ENCODE measurements around the gene LRRC27.

LRRC27 gene

DNA sequence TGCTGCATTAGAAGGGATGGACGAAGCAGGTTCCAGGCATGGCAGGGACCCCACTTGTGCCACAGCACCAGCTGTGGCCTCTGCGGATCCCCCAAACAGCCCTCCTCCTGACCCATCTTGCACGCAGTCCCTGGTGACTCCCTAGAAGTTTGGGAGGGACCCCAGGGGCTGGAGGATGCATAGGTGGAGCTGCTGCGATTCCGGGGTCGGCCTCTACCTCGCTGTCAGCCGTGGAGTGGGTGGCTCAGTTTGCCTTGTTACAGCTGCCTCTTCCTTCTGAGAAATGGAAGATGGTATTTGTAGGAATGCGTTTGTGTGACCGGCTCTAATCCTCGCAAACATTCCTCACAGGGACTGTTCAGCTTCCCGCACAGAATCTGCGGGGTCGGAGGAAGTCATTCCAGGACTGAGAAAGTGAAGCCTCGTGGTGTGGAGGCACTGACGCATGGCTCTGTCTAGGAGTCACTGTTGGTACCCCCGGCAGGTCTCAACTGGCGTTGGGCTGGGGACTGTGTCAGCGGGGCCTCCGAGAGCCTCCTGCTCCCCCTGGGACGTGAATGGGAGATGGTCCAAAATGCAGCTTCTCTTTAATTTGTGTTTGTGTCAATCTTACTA is 82.5 kb downstream of the LRRC27 start:
- DNase-seq (ENCODE audit: low read depth) = no peak

- no peak for DNase-seq (ENCODE audit: low read depth)
These were observed 83.3 kb downstream of the LRRC27 start for GRCh38 chr10:132415255-132415654.

DNA sequence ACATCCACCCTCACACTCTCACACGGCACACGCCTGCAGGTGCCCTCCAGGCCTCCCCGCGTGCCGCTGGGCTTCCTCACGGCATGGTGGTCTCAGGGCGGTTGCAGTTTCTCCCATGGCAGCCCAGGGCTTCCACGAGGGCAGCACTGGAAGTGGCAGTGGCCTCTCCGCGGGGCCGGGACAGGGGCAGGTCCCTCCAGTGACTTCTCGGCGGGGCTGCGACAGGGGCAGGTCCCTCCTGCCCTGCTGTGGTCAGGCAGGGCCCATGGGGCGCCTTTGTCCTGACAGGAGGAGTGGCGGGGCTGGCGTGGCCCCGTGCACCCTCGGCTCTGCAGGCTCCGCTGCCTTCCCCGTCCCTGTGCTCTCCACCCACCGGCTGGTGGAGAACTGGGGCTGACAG is 84.0 kb downstream of the LRRC27 start:
- DNase-seq (ENCODE audit: low read depth) = no peak

DNA sequence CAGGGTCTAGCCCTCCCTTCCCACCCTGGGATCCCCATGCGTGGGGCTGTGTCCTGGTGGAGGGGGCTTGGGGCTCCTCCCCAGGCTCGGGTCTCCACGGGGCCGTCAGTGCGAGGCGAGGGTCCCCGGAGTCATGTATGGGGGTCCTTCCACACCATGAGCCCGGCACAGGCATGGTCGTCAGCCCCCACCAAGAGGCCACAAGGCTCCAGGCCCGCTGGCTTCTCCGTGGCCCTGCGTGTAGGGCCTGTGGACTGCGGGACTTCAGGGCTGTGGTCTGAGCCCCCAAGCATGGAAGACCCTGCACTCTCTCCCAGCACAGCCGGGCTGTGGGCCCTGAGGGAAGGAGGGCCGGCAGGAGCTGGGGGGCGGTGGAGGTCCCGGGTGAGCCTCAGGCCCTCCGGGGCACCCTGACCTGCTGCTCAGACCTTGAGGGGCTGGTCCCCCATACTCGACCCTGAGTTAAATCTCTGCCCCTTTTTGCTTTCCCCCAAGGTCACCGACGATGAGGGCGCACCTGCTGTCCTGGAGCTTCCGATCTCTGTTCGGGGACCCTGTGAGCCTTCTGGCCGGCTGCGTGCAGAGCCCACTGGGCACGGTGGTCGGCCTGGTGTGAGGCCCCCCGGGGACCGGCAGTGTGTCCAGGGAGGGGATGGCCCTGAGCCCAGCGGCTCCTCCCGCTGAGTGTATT is 84.7 kb downstream of the LRRC27 start:
- no peak for DNase-seq (ENCODE audit: low read depth)

GRCh38 chr10:132417257-132417910 is 85.4 kb downstream of the LRRC27 start:
- no peak for DNase-seq (ENCODE audit: low read depth)

GRCh38 chr10:132417957-132418441 is 86.0 kb downstream of the LRRC27 start:
- DNase-seq (ENCODE audit: low read depth) = no peak

DNA sequence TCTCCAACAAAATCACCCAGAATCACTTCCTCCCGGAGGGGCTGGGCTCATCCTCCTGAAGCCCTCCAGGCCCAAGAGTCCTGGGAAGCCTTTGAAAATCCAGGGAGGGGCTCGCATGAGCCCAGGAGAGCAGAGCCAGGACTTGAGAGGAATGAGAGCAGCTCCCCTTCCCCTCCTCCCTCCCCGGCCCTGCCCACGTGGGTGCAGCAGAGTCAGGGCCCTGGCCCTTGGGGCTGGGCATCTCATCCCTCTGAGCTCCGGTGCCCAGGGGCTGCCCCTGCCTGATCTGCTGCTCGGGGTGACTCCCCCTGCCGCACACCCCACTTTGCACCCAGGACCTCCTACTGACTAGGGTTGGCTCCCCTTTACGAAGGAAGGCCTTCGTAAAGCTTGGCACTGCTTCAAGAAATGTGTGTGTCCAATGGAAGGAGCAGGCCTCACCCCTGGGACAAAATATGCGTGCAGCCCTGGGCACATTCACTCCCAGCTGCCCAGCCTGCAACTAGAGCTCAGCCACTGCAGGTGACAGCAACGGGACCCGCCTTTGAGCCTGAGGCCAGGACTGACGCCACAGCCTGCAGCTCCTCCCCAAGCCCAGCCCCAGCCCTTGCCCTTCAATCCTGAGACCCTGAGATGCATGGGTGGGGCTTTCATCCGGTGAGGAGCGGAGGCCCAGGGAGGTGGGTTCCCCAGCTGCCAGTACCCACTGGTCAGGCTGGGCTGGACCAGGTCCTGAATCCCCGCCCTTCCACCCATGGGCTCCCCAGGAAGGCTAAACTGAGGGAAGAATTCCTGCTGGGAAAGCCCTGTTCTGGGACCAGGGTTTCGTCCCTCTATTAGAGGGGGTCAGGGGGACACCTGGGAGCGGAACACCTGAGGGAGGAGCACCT is 86.8 kb downstream of the LRRC27 start:
- DNase-seq (ENCODE audit: low read depth) = no peak

DNA sequence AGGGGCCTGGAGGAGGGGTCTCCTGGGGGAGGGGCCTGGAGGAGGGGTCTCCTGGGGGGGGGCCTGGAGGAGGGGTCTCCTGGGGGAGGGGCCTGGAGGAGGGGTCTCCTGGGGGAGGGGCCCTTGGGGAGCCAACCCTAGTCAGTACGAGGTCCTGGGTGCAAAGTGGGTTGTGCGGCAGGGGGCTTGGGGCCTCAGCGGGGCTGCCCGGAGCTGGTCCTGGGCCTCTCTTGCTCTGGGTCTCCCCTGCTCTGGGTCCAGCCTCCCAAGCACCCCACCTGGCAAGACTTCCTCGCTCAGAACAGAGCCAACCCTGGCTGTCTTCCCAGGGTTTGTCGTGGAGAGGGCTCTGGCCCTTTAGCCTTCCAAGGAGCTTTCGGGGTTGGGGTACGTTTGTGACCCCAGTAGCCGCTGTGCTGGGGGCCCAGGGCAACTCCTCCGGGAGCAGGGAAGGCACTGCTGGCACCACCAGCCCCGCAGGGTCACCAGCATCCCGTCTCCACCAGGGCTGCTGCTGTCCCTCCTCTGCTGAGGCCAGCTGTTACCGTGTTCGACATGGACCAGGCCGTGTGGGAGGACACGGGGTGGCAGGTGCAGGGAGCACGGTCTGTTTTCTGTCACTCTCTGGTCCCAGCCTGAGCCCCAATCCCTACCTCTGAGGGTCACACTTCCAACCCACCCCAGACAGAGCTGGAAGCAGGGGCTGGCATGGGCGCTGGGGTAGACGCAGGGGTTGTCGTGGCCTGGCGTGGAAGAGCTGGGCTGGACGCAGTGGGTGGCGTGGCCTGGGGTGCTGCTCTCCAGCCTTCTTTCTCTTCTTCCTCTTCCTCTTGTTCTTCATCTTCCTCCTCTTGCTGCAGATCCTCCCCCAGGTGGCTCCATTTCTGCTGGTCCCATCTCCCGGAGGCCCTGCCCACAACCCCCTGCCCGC is 87.8 kb downstream of the LRRC27 start:
- DNase-seq (ENCODE audit: low read depth) = no peak

DNA sequence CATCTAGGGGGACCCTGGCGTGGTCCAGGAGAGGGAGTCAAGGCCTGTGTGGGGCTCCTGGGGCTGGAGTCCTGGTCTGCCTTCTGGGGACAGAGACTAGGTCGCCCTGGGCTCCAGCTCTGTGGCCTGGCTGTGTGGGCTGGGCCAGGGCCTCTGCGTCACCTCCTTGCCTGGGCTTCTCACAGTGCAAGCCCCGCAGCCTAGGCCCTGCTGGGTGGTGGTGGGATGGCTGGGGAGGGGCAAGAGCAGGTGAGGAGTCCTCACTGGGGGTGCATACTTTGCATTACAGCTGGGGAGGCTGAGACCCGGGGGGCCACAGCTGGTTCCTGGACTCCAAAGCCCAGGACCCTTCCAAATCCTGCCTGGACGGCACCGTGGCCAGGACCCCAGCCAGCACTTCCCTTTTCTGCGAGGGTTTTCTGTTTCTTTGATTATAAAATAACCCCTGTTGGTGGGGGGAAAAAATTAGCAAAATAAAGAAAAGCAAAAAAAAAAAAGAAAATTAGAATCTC is 88.5 kb downstream of the LRRC27 start:
- no peak for DNase-seq (ENCODE audit: low read depth)

- no peak for DNase-seq (ENCODE audit: low read depth)
These were observed 89.2 kb downstream of the LRRC27 start for GRCh38 chr10:132420981-132421846.

DNA sequence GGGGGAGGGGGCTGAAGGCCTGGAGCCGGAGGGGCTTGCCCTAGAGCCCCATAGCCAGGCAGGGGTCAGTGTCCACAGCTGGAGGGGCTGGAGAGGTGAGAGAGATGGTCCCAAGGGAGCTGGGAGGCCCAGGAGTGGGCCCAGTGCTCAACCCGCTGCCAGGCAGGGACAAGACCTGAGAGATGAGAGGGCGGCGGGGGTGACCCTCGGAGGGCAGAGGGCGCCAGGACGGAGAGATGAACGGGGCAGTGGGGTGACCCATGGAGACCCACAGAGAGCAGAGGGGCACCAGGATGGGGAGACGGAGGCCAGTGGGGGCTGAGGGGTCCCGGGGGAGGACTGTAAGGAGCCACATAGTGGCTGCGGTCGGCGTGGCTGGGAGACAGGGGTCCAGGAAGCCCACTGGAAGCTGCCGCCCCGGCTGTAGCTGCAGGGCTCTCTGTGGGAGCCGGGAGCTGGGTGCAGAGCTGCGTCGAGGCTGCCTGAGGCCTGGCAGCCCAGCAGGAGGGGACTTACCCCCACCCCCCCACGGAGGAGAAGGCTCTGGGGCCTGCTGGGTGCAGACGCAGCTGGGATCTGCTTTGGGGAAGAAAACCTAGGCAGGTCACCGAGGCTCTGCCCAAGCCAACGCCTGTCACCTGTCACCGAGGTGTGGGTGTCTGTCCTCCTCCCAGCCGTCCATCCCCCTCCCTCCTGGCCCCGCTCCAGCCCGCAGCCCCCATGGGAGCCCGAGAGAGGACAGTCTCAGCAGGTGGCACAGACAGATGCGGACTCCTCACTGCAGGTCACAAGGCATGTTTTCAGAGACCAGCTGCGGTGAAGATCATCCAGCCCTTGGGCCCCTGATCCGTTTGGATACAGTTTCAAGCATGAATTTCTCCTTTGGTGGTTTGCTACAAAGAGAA is 90.1 kb downstream of the LRRC27 start:
- DNase-seq (ENCODE audit: low read depth) = no peak

GRCh38 chr10:132422903-132423825 is 91.2 kb downstream of the LRRC27 start:
- DNase-seq (ENCODE audit: low read depth) = no peak

- no peak for DNase-seq (ENCODE audit: low read depth)
These were observed 92.2 kb downstream of the LRRC27 start for GRCh38 chr10:132423966-132424861.

DNA sequence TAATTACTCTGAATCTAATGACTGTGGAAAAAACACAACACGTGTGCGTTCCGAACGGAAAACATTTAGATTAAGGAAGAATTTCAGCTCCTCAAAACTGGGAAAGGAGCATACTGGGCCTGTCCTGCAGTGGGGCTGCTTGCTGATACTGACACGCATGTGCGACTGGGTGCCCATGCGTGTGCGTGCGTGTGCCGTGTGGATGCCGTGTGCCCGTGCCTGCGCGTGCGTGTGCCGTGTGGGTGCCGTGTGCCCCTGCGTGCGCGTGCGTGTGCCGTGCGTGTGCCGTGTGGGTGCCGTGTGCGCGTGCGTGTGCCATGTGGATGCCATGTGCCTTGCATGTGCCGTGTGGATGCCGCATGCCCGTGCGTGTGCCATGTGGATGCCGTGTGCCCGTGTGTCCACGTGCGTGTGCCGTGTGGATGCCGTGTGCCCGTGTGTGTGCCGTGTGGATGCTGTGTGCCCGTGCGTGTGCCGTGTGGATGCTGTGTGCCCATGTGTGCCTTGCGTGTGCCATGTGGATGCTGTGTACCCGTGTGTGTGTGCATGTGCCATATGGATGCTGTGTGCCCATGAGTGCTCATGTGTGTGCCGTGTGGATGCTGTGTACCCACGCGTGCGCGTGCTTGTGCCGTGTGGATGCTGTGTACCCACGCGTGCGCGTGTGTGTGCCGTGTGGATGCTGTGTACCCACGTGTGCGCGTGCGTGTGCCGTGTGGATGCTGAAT is 93.2 kb downstream of the LRRC27 start:
- DNase-seq (ENCODE audit: low read depth) = no peak

- no peak for DNase-seq (ENCODE audit: low read depth)
These were observed 93.8 kb downstream of the LRRC27 start for GRCh38 chr10:132425757-132426155.
